ENCODE data around the gene IFT80.
"Not testable (repeated sequence)": the region's sequence is repeated elsewhere in the genome, so short reads cannot be mapped to it uniquely, and the experiment has no call there.

The IFT80 gene

DNA sequence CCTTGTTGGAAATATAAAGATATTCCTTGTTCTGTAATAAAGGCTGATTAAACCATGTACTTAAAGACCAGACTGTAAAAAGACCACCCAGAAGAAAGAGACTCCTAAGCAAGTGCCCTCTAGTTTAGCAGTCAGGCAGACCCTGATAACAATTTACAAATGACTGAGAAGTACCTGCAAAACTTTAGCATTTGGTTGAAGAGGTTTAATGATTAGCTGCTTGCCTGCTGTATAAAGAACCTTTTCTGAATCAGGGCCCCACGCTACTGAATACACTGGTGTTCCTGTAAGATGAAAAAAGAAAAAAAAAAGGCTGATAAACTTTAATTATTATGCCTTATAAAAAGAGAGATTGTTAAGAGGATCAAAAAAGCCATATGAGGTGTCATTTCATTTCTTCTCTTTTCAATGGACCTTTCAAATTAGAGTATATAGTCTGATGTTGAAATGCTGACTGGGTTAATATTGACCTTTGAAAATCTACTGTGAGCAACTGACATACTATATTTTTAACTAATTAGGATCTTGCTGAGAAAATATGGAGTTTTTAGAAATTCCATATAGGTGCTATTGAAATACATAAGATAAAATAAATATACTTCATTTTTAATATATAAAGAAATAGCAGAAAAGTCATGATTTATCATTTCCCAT, 33.0 kb downstream of the IFT80 start:
- DNase-seq (ENCODE audit: low spot score) = no peak

DNA sequence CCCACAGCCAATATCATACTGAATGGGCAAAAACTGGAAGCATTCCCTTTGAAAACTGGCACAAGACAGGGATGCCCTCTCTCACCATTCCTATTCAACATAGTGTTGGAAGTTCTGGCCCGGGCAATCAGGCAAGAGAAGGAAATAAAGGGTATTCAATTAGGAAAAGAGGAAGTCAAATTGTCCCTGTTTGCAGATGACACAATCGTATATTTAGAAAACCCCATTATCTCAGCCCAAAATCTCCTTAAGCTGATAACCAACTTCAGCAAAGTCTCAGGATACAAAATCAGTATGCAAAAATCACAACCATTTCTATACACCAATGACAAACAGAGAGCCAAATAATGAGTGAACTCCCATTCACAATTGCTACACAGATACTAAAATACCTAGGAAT, 36.1 kb downstream of the IFT80 start:
- not testable (repeated sequence) for DNase-seq (ENCODE audit: low spot score)

DNA sequence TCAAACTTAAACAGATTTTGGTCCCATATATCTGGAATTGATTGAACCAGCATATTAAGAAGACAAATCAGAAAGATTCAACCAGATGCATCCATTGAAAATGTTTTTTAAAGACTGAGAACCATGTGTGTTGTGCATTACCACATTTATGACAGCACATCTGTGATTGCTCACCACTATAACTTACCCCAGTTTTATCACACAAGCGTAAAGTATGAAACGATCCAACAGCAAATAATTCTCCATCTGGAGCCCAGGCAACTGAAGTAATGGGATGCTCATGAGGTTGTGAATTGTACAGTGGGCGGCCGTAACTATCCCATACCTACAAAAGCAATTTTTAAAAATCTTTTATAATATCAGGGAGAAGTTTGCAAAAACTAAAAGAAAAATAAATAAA, 43.2 kb downstream of the IFT80 start:
- no peak for DNase-seq (ENCODE audit: low spot score)

- no peak for DNase-seq (ENCODE audit: low spot score)
Measured at GRCh38 chr3:160346511-160346910, 52.5 kb downstream of the IFT80 start.

GRCh38 chr3:160343132-160343531, 55.9 kb downstream of the IFT80 start:
- peak; percentile 9 for DNase-seq (ENCODE audit: low spot score)

DNA sequence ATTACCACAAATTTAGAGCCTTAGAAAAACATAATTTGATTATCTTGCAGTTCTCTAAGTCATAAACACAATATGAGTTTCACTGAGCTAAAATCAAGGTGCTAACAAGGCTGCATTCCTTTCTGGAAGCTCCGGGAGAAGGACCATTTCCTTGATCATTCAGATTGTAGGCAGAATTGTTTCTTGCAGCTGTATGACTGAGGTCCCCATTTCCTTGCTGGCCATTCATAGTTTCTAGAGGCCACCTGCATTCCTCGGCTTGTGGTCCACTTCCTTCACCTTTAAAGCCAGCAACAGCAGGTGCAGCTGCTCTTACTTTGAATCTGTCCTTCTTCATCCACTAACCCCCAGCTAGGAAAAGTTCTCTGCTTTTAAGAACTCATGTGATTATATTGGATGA, 58.7 kb downstream of the IFT80 start:
- no peak for DNase-seq (ENCODE audit: low spot score)

DNA sequence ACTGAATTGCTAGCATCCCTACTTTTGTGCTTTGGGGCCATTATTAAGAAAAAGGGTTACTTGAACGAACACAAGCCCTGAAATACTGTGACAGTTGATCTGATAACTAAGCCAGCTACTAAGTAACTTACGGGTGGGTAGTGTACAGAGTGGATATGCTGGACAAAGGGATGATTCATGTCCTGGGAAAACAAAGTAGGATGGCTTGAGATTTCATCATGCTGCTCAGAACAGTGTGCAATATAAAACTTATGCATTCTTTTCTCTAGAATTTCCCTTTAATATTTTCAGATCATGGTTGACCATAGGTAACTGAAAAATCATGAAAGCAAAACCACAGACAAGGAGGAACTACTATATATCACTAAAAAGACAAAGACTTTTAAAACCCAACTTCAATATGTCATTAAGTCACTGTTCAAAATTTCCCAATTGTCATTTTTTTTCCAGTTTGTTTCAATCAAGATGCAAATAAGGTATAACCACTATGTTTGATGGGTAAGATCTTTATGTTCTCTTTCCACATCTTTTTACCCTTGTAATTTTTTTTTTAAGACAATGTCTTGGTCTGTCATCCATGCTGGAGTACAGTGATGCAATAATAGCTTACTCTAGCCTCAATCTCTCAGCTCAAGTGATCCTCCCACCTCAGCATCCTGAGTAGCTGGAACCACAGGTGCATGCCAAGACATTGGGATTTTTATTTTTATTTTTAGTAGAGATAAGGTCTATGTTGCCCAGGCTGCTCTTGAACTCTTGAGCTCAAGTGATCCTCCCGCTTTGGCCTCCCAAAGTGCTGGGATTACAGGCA, 67.7 kb downstream of the IFT80 start:
- DNase-seq (ENCODE audit: low spot score) = no peak

DNA sequence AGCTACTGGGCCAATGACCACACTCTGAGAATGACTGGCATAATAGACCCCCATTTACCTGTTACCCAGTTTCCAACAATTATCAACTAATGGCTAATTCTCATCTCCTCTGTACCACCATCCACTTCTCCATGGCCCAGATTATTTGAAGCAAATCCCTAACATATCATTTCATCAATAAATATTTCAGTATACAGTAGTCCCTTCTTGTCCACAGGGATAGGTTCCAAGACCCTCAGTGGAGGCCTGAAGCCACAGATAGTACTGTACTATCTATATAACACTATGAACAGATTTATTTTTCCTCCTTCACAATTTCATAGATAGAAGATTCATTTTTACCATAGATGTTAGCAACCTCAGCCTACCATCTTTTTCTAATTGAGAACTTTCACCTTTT, 68.3 kb downstream of the IFT80 start:
- no peak for DNase-seq (ENCODE audit: low spot score)

DNA sequence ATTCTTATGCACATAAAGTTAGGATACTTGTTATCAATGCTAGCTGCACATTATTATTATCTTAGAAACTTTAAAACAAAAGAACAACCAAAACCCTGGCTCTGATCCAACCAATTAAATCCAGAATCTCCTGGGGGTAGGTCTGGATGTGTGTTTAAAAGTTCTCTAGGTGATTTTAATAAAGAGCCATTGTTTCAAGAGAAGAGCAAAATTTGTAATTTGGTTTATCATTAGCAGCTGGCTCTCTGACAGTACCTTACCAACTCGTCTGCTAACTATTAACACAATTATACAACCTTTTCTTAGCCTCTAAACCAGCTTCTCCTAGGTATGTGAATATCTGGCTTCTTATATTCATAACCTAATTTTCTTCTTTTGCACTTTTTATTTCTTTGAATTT, 68.9 kb downstream of the IFT80 start:
- no peak for DNase-seq (ENCODE audit: low spot score)

GRCh38 chr3:160326286-160326685, 72.7 kb downstream of the IFT80 start:
- DNase-seq (ENCODE audit: low spot score) = not testable (repeated sequence)

GRCh38 chr3:160321821-160322220, 77.2 kb downstream of the IFT80 start:
- DNase-seq (ENCODE audit: low spot score) = not testable (repeated sequence)

- no peak for DNase-seq (ENCODE audit: low spot score)
Measured at GRCh38 chr3:160319322-160319721, 79.7 kb downstream of the IFT80 start.

DNA sequence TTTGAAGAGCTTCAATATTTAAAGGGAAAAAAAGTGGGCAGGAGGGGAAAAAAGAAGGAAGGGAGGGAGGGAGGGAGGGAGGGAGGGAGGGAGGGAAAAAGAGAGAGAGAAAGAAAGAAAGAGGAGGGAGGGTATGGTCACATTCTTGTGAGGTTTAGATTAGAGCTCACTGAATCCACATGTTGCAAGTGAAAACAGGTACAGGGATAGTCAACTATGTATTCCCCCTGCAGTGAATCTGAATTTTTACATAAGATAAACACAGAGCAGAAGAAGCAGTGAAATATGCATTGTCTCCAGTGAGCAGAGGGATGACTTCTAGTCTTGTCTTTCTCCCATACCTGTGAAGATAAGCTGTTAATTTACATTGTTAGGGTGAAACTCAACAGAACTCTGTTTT, 84.0 kb downstream of the IFT80 start:
- DNase-seq (ENCODE audit: low spot score) = no peak

GRCh38 chr3:160312014-160312624, 86.9 kb downstream of the IFT80 start:
- no peak for DNase-seq (ENCODE audit: low spot score)

DNA sequence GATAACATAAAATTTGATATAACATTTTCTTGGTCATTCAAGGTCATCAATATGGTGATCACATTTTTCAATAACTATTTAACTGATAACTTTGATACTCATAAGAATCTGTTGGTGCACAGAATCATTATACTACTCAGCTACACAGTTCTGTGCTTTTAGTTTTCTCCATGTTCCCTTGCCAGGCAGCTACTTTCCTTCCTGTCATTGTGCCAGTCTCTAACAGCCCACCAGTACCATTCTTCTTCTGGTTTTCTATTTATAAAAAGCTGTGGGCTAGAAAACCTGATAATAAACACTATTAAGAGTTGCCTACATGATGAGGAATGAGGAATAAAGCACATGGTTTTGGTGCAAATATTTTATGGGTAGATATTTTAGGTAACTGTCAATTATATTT, 96.2 kb downstream of the IFT80 start:
- DNase-seq (ENCODE audit: low spot score) = no peak

DNA sequence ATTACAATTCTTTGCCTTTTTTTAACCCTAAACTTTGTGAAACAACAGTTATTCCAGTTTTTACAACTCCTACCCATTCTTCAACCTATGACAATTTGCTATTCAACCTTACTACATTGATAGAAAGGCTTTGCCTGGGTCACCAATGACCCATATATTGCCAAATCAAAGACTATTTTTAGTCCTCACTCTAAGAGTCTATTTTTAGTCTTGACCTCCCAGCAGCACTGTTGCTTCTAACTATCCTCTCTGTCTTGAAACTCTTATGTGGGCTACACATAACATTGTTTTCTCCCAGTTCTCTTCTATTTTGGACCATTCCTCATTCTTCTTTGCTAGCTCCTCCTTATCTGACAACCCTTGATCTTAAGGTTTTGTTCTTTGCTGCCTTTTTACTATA, 102.4 kb downstream of the IFT80 start:
- no peak for DNase-seq (ENCODE audit: low spot score)

DNA sequence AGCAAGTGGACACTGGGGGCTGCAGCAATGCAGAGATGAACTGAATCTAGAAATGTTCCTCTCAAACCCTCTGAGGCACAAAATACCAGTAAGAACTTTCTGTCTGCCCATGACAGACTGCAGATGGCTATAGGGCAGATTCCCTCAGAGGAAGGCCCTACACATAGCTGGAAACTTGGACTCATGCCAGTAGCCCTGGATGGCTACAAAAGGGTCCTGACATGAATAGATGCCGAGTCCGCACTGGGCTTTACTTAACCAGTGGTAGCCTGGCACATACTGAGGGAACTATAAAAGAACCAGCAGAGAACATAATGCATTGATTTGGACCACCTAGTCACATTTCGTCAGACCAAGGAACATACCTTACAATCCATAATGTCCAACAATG, 107.1 kb downstream of the IFT80 start:
- DNase-seq (ENCODE audit: low spot score) = no peak

DNA sequence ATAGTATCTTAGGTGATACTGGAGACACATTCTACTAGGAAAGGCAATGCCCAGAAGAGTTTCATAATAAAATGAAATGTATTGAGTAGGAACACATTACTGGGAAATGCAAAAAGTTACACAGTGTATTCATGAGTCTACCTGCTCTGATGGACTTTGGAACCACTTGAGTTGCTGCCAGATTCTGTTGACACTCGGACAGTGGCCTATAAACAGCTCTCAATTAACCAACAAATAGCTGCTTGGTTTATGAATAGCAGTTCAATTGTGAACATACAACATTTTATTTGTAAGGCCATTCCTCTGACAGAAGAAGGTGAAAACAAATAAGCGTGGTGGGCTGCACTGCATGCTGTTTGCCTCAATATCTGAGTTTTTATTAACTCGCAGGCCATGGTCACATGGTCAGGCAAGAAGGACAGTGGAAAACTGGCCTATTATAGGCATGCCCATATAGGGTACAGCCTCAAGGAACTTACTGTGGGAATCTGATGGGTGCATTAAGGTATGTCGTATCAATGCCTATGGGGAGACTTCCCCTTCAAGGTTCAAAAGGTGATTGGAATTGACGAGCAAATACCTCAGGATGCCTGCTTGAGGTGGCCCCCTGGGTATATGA, 107.6 kb downstream of the IFT80 start:
- no peak for DNase-seq (ENCODE audit: low spot score)

DNA sequence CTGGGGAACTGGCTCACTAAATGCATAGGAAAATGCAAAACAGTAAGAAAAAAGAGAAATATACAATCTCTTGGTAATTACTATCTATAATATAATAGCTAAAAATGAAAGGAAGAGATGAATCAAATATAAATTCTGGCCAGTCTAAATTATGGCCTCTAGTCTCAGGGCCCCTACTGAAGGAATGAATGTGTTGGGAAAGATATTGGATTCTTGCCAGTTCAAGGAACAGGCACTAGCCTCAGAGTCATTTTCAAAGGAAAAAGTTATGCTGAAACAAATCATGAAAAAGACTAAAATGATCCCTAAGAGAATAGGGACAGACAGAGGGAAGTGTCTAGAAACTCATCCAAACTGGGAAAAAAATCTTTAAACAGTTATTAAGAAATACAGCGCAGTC, 111.4 kb downstream of the IFT80 start:
- DNase-seq (ENCODE audit: low spot score) = no peak

DNA sequence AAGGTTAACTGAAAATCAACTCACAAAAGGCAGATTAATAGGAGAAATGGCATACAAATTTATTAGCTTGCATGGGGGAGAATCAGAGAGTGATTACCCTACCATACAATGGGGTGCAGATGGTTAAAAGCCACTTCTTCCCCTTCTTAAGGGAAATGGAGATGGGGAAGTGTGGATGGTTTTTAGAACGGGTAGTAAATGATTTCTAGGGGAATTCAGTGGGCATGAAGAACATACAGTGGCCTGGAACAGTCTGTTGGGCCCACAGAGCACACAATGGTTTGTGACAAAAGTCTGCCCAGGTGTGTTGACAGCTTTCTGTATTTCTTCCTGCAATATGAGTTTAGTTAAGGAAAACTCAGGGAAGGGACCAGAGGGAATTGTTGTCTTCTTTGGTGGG, 112.8 kb downstream of the IFT80 start:
- no peak for DNase-seq (ENCODE audit: low spot score)

- no peak for DNase-seq (ENCODE audit: low spot score)
Measured at GRCh38 chr3:160280836-160281235, 118.2 kb downstream of the IFT80 start.

DNA sequence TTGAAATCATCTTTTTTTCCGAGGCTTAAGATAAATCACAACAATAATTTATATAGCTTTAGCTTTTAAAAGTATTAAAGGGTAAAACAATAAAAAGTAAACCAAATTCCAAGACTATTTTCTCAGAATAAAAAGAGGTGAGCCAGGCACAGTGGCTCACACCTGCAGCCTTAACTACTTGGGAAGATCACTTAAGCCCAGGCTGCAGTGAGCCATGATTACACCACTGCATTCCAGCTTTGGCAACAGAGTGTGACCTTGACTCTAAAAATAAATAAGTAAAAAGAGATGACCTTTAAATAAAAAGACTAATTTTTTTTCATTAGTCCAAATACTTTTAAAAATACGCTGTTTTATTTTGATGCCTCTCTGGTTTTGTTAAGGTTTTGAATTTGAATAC, 119.4 kb downstream of the IFT80 start:
- no peak for DNase-seq (ENCODE audit: low spot score)

- no peak for DNase-seq (ENCODE audit: low spot score)
Measured at GRCh38 chr3:160278210-160278609, 120.8 kb downstream of the IFT80 start.

Measured in activated CD4-positive, alpha-beta T cell treated with anti-CD3 and anti-CD28 coated beads, Interleukin-2, Interleukin-4, amounts not matched to agents 100 ng/mL and 50 ng/mL, durations not matched to agents 16 hours and 8 hours (primary cell).